H1 (cell line): ENCODE results near the gene MTARC2. TPM values are rescaled to one million over a fixed set of nuclear protein-coding genes. Genes with fewer than 3 reads are reported as not detected.

Source experiments
- KDM4A ChIP-seq: IDR thresholded peaks from one replicate; pipeline ENCODE4 v1.7.1; 2012; ENCODE audit warnings: low read depth, mild to moderate bottlenecking, moderate library complexity, low read length, inconsistent platforms; ENCODE audit not compliant: severe bottlenecking
- KDM5A ChIP-seq: fragments of 200-600 bp; IDR thresholded peaks from 2 replicates; pipeline ENCODE4 v1.7.1; 2012; ENCODE audit warnings: mild to moderate bottlenecking, low read length, inconsistent platforms, mixed read lengths
- polyA plus RNA-seq, 7 experiments: library from polyadenylated mRNA; depleted of rRNA in 3 of 7; stranded (reverse) in 5 of 7; unstranded in 2 of 7; fragments of >200 nt in 5 of 7; fragments of 200-250 nt in 2 of 7; gene quantifications; 1 replicate in 5 of 7; 2 replicates in 1 of 7; 4 replicates in 1 of 7; pipeline versions ENCODE4 v1.2.1 to v1.2.3, GENCODE V29; 2011 to 2013; ENCODE audit warnings: missing spikeins in 2 of 7, mixed read lengths in 2 of 7
- total RNA-seq: library from RNA; stranded (reverse); fragmentation: NEBNext Ultra II Directional; extraction: Animal tissue kit (Norgen Biotek cat#: 25700); gene quantifications from 2 replicates; pipeline ENCODE4 v1.2.1, GENCODE V29; 2021

The MTARC2 gene
- total and polyA plus RNA-seq, 2 of the 8 experiments (the other 6 are each of a cell fraction or from before 2014, with no cell fraction given), result 7.2 to 7.9 TPM

GRCh38 chr1:220700556-220701179, 47.5 kb upstream of the MTARC2 start (continued):
- no peak for TF ChIP-seq KDM4A
- TF ChIP-seq KDM5A, result no peak
- TF ChIP-seq, all 59 proteins: peak for 0
